GM18508 (cell line): ENCODE data around the gene ZNF525.
"Not testable (repeated sequence)": the region's sequence is repeated elsewhere in the genome, so short reads cannot be mapped to it uniquely, and the experiment has no call there.

Source experiments
- ATAC-seq: cut with Tn5 transposase; IDR thresholded peaks from one replicate; pipeline ENCODE4 v1.9.1; 2021; ENCODE audit warnings: moderate number of reproducible peaks; ENCODE audit not compliant: insufficient read depth, unreplicated experiment

The ZNF525 gene

DNA sequence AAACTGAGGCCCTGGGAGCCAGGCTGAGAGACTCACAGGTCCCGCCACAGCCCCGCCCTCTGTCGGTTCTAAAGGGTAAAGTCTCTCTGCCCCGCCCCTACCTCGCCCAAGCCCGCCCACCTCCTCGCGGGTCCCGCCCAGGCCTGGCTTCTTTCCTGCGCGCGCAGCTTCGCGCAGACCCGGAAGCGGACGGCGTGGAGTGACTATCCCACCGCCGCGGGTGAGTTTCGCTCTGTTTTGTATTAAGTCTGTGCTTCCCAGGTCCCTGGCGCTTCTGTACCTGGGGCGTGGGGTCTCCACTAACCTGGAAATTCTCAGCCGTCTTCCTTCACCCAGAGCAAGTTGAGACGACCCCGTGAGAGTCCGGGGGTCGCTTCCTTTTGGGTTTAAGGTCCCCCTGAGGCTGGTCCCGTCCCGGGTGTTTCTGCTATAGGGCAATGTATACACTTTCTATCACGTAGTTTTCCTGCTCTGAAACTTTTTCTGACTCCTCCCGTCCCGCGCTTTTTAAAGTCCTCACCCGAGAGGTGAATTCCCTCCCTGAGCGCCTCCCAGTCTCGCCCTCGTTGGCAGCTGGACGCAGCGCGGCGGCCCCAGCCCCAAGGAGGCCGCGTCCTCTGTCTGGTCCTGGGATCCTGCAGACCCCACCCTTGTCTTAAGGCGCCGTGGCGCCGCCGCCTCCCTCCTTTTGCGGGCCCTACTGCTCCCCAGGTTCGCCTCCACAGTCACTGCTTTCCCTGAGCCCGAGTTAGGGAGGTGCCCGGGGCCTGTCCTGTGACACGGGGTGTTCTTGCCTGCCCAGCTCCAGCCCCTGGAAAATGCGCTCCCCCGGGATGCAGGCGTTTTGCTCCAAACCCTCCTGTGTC, 29.7 kb downstream of the ZNF525 start, which contains the start of gene ZNF765:
ZNF765 (plus strand) TSS at position 176 of the 866 bp plus-strand sequence. CDS start 2,867 bp downstream, outside the sequence.
- ATAC-seq, result peak; percentile 59

DNA sequence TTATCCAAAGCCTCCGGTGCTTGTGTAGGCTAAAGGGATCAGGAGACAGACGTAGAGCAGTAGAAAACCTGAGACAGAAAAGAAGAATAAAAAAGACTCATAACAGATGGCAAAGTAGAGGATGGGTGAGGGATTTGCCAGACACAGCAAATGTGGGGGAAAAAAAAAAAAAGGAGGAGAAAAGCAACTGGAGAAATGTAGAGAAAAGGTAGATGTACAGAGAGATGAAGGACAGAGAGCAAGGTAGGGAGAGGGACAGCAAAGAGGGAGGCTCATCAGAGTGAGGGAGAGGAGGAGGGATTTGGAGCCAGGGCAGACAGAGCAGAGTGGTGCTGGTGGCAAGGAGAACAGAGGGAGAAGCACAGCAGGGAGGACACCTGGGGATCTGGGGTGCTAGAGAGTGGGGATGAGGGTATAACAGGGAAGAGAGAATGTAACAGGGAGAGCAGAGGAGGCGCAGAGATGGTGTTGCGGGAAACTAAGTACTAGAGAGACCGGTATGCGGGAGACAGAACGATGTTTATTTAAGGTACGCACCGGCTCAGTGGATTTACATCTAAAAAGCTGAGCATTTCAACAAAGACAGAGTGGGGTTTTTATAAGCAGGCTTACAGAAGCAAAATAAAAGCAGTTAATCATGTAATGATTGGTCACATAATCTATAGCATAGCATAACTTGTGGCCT, 30.5 kb downstream of the ZNF525 start:
- ATAC-seq, result not testable (repeated sequence)

DNA sequence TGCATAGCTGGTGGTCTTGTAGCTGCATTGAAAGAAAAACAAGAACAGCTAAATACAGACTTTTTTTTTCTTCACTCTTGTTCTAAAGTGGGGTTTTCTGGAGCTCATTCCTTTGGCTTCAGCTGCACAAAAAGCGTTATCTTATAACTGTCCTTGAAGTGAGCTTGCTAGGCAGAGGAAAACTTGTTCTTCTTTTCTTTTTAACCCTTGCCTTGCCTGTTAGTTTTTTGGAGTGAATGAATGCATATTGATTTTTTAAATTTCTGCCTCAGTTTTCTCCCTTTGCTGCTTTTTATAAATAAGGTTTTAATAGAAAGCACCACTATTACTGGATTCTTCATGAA, 31.0 kb downstream of the ZNF525 start:
- ATAC-seq, result no peak

GRCh38 chr19:53397918-53398317, 32.4 kb downstream of the ZNF525 start:
- ATAC-seq, result not testable (repeated sequence)

DNA sequence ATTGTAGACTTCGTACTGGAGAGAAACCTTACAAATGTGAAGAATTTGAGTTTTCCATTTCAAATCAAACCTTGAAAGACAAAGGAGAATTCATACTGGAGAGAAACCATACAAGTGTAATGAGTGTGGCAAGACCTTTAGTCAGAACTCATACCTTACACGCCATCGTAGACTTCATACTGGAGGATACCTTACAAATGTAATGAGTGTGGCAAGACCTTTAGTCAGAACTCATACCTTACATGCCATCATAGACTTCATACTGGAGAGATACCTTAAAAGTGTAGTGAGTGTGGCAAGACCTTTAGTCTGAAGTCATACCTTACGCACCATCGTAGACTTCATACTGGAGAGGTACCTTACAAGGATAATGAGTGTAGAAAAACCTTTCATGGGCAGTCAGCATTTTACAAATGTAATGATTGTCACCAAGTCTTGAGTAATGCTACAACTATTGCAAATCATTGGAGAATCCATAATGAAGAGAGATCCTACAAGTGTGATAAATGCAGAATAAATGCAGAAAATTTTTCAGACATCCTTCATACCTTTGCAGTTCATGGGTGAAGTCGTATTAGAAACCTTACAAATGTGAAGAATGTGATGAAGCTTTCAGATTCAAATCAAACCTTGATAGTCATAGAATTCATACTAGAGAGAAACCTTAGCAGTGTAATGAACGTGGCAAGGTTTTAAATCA, 44.1 kb downstream of the ZNF525 start:
- ATAC-seq, result no peak

DNA sequence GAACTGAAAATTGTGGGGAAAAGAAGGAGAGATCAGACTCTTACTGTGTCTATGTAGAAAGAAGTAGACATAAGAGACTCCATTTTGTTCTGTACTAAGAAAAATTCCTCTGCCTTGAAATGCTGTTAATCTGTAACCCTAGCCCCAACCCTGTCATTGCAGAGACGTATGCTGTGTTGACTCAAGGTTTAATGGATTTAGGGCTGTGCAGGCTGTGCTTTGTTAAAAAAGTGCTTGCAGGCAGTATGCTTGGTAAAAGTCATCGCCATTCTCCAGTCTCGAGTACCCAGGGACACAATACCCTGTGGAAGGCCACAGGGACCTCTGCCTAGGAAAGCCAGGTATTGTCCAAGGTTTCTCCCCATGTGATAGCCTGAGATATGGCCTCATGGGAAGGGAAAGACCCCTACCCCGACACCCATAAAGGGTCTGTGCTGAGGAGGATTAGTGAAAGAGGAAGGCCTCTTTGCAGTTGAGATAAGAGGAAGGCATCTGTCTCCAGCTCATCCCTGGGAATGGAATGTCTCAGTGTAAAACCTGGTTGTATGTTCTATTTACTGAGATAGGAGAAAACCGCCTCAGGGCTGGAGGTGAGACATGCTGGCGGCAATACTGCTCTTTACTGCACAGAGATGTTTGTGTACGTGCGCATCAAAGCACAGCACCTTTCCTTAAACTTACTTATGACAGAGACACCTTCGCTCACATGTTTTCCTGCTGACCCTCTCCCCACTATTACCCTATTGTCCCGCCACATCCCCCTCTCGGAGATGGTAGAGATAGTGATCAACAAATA, 55.2 kb downstream of the ZNF525 start:
- not testable (repeated sequence) for ATAC-seq

- ATAC-seq, result no peak
Measured at GRCh38 chr19:53422551-53422950, 57.0 kb downstream of the ZNF525 start.

GRCh38 chr19:53423074-53423473, 57.6 kb downstream of the ZNF525 start:
- ATAC-seq, result not testable (repeated sequence)

DNA sequence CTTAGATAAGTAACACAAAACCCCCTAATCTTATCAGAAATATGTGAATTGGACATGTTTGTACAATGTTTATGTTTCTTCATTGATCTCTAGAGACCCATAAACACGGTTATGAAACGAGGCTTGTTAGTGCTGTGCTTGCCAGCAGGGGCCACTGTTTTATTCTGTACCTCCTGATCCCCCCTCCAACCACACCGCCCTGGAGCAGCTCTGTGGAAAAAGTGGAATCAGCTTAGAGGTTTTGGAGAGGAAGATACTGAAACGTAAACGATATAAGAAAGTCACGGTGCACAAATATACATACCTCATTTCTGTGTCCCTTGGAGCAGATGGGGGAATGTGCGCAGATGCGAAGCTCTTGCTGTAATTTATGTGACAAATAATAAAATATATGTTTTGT, 58.2 kb downstream of the ZNF525 start:
- ATAC-seq, result not testable (repeated sequence)

DNA sequence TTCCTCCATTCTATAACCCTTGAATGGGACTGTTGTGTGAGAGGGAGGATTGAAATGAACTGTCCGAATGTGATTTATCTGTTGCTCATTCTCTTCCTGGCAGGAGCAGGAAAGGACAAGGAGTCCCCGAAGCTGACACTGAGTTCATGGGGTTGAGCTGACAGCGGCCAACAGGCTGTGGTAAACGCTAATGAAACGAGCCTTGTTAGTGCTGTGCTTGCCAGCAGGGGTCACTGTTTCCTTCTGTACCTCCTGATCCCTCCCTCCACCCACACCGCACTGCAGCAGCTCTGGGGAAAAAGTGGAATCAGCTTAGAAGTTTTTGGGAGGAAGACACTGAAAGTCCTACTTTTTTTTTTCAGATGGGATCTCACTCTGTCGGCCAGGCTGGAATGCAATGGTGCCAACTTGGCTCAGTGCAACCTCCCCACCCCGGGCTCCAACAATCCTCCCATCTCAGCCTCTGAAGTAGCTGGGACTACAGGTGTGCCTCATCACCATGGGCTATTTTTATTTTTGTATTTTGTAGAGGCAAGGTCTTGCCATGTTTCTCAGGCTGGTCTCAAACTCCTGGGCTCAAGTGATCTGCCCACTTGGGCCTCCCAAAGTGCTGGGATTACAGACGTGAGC, 59.6 kb downstream of the ZNF525 start:
- ATAC-seq, result no peak

DNA sequence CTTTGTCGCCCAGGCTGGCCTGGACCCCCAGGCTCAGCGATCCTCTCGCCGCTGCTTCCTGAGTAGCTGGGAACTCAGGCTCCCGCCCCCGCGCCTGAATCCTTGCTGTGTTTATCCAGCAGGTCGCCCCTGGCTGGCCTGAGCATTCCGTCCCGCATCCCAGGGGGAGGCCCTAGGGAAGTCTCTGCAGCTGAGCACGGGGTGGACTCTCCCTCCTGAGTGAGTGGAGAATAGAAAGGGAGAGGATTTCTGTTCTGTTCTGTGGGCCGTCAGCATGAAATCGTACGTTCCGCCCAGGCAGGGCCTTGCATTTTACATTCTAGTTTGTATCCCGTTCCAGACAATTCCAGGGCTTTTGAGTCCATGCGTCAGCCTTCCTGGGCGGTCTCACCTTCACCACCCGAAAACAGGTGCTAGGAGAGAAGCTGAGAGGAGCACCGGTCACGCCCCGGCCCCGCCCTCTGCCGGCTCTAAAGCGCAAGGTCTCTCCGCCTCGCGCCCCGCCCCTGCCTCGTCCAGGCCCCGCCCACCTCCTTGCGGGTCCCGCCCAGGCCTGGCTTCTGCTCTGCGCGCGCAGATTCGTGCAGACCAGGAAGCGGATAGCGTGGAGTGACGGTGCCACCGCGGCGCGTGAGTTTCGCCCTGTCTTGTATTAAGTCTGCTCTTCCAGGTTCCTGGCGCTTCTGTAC, 66.0 kb downstream of the ZNF525 start, which contains the start of gene ZNF761:
ZNF761 (plus strand) TSS at position 586 of the 689 bp plus-strand sequence. CDS start 15,285 bp downstream, outside the sequence.
- peak; percentile 59 for ATAC-seq

GRCh38 chr19:53432088-53432661, 66.7 kb downstream of the ZNF525 start:
- ATAC-seq, result peak; percentile 14
